Measurements from ENCODE around the gene KRT78. TPM values are rescaled to one million over a fixed set of nuclear protein-coding genes. Genes with fewer than 3 reads are reported as not detected.

The KRT78 gene
- total and polyA plus RNA-seq, 2 donors (not counting 1 experiment from before 2014, with no cell fraction given), result not detected

- CTCF ChIA-PET, result no interaction called here
- H3K4me1 ChIP-seq (ENCODE audit: control insufficient read depth in 2 of 2, insufficient read depth in 2 of 2, low read length in 2 of 2), result no peaks in the 10 kb centered on the region
- no peak overlapping the region for H3K4me2 ChIP-seq (replicated peaks; ENCODE audit: low read depth, low read length, poor library complexity, severe bottlenecking)
- TF ChIP-seq CTCF (IDR thresholded peaks at IDR 0.05), result no peak
- no peak for TF ChIP-seq EZH2 (IDR thresholded peaks at IDR 0.05; ENCODE audit: borderline replicate concordance, insufficient read depth, low read depth, low read length, poor library complexity, severe bottlenecking)
- POLR2A ChIA-PET, result no interaction called here
- H3K27ac Mint-ChIP-seq, result no peak overlapping the region
- WGBS (ENCODE audit: insufficient coverage), result 86% methylated on average over 4 of the region's 4 CpGs
- ATAC-seq (ENCODE audit: low read depth), result no peak
- H3K27me3 ChIP-seq (replicated peaks in 1 of 4; ENCODE audit: control extremely low read depth in 1 of 4, control insufficient read depth in 3 of 4, insufficient read depth in 4 of 4, low read length in 3 of 4), result peaks cover 0 to 8% (median 0%) of the 10 kb centered on the region in 4 experiments
- H3K36me3 ChIP-seq (replicated peaks in 1 of 2; ENCODE audit: control extremely low read depth in 1 of 2, control insufficient read depth in 1 of 2, extremely low read depth in 1 of 2, insufficient read depth in 2 of 2, low read length in 1 of 2), result no peaks in the 10 kb centered on the region
- no peak overlapping the region for H3K9ac ChIP-seq (ENCODE audit: low read length)
- no peak overlapping the region for H3K4me3 ChIP-seq (ENCODE audit: control extremely low read depth in 1 of 5, extremely low read depth in 1 of 5, insufficient read depth in 1 of 5, low read depth in 2 of 5, low read length in 4 of 5)
- no peaks in the 10 kb centered on the region for H3K9me3 Mint-ChIP-seq (ENCODE audit: insufficient read depth)
- H3K4me1 Mint-ChIP-seq, result no peaks in the 10 kb centered on the region
- H3K27ac ChIP-seq (ENCODE audit: low read length in 2 of 2), result no peak overlapping the region
- no peak overlapping the region for H2AFZ ChIP-seq (ENCODE audit: insufficient read depth, low read depth, low read length, poor library complexity, severe bottlenecking)
- intact Hi-C loops (cut with micrococcal nuclease), result no loop called here
- peaks cover 28% of the 10 kb centered on the region for H3K27me3 Mint-ChIP-seq
- no peak overlapping the region for H3K4me3 Mint-ChIP-seq
- H3K79me2 ChIP-seq (ENCODE audit: control insufficient read depth, insufficient read depth, low read length), result no peaks in the 10 kb centered on the region
- no peaks in the 10 kb centered on the region for H3K9me3 ChIP-seq (ENCODE audit: control extremely low read depth in 1 of 3, control insufficient read depth in 2 of 3, insufficient read depth in 1 of 3, low read length in 2 of 3)
- no peak for DNase-seq
- no peaks in the 10 kb centered on the region for H4K20me1 ChIP-seq (ENCODE audit: control insufficient read depth, insufficient read depth, low read length, poor library complexity, severe bottlenecking)
Measured at GRCh38 chr12:52825961-52826360, 22.8 kb downstream of the KRT78 start.

GRCh38 chr12:52824741-52825410 lies 23.9 kb downstream of the KRT78 start:
- Histone ChIP-seq H4K20me1 (ENCODE audit: control insufficient read depth, insufficient read depth, low read length, poor library complexity, severe bottlenecking) (no peaks in the 10 kb centered on the region), H3K9me3 (ENCODE audit: control extremely low read depth in 1 of 3, control insufficient read depth in 2 of 3, insufficient read depth in 1 of 3, low read length in 2 of 3) (no peaks in the 10 kb centered on the region), H3K4me3 (ENCODE audit: control extremely low read depth in 1 of 5, extremely low read depth in 1 of 5, insufficient read depth in 1 of 5, low read depth in 2 of 5, low read length in 4 of 5) (no peak overlapping the region), H3K36me3 (replicated peaks in 1 of 2; ENCODE audit: control extremely low read depth in 1 of 2, control insufficient read depth in 1 of 2, extremely low read depth in 1 of 2, insufficient read depth in 2 of 2, low read length in 1 of 2) (no peaks in the 10 kb centered on the region), H3K79me2 (ENCODE audit: control insufficient read depth, insufficient read depth, low read length) (no peaks in the 10 kb centered on the region), H3K27ac (ENCODE audit: low read length in 2 of 2) (no peak overlapping the region), H3K9ac (ENCODE audit: low read length) (no peak overlapping the region), H2AFZ (ENCODE audit: insufficient read depth, low read depth, low read length, poor library complexity, severe bottlenecking) (no peak overlapping the region), H3K4me1 (ENCODE audit: control insufficient read depth in 2 of 2, insufficient read depth in 2 of 2, low read length in 2 of 2) (no peaks in the 10 kb centered on the region), H3K4me2 (replicated peaks; ENCODE audit: low read depth, low read length, poor library complexity, severe bottlenecking) (no peak overlapping the region), H3K27me3 (replicated peaks in 1 of 4; ENCODE audit: control extremely low read depth in 1 of 4, control insufficient read depth in 3 of 4, insufficient read depth in 4 of 4, low read length in 3 of 4) (peaks cover 0 to 7% (median 0%) of the 10 kb centered on the region in 4 experiments)
- POLR2A ChIA-PET, result no interaction called here
- TF ChIP-seq CTCF (IDR thresholded peaks at IDR 0.05) (no peak), EZH2 (IDR thresholded peaks at IDR 0.05; ENCODE audit: borderline replicate concordance, insufficient read depth, low read depth, low read length, poor library complexity, severe bottlenecking) (no peak)
- CTCF ChIA-PET, result interaction anchor here (1.2 kb wide), 1 partner anchor 20 kb away, joined by 3 read pairs; no protein-coding TSS in a partner anchor
- Mint-ChIP-seq H3K4me1 (no peaks in the 10 kb centered on the region), H3K9me3 (ENCODE audit: insufficient read depth) (no peaks in the 10 kb centered on the region), H3K27me3 (peaks cover 30% of the 10 kb centered on the region), H3K27ac (no peak overlapping the region), H3K4me3 (no peak overlapping the region)
- 50% methylated on average over 2 of the region's 5 CpGs for WGBS (ENCODE audit: insufficient coverage)
- ATAC-seq (ENCODE audit: low read depth) (no peak), DNase-seq (no peak)
- intact Hi-C loops (cut with micrococcal nuclease), result no loop called here
